K562 (cell line): ENCODE measurements around the gene HLCS. TPM values are rescaled to one million over a fixed set of nuclear protein-coding genes. Genes with fewer than 3 reads are reported as not detected.

Experiments used
- ATAC-seq: fragments of 200-7000 bp; cut with Tn5 transposase; 3 replicates; pipeline ENCODE4 v1.9.1; 2020; ENCODE audit warnings: moderate library complexity
- BruUV-seq: library from RNA; stranded (reverse); fragments of 400-500 nt; replicated peaks from 2 replicates; lab custom pipeline; 2021; lab: Mats Ljungman, UMichigan
- CTCF ChIA-PET: fragments of 300-600 bp; formaldehyde crosslinking; extraction: SDS; loops from one replicate; lab custom pipeline; 2021; ENCODE audit warnings: low intra/inter-chr PET ratio; lab: Yijun Ruan, JAX
- POLR2A ChIA-PET: fragments of 300-600, 350-650 bp; sonication (Branson Sonifier 250); formaldehyde crosslinking; extraction: SDS; loops from one replicate; lab custom pipeline; 2021; ENCODE audit warnings: antibody characterized with exemption, inconsistent platforms; lab: Yijun Ruan, JAX
- DNase-seq, 4 experiments: peaks; one replicate each; pipeline versions ENCODE4 v3.0.0 to v3.0.0-alpha.2; 2011 to 2018; ENCODE audit warnings: low spot score in 3 of 4, mixed read lengths in 3 of 4; ENCODE audit errors: extremely low read depth in 1 of 4
- FAIRE-seq: peaks from 2 replicates; lab custom pipeline; 2011; peaks lifted over from hg19 to GRCh38; lab: Jason Lieb, UNC
- H2AFZ ChIP-seq: 2 replicates; pipeline ENCODE4 v1.6.0; 2011; ENCODE audit warnings: low read depth, low read length, control low read depth, inconsistent platforms
- H3K27ac ChIP-seq: fragments of 200-600 bp; 3 replicates; pipeline ENCODE4 v1.8.0; 2011; ENCODE audit warnings: low read depth, mild to moderate bottlenecking, control low read depth, inconsistent platforms, low read length, moderate library complexity, mixed read lengths; ENCODE audit errors: extremely low read depth
- H3K27me3 ChIP-seq, 2 experiments: fragments of 300-600 bp in 1 of 2; 2 replicates in 1 of 2; 3 replicates in 1 of 2; pipeline versions ENCODE4 v1.6.0 to v1.8.0; 2011; ENCODE audit warnings: inconsistent platforms in 2 of 2, low read length in 2 of 2, mild to moderate bottlenecking in 1 of 2, mixed read lengths in 1 of 2, moderate library complexity in 1 of 2; ENCODE audit not compliant: control insufficient read depth in 2 of 2, insufficient read depth in 2 of 2
- H3K36me3 ChIP-seq: fragments of 300-600 bp; 3 replicates; pipeline ENCODE4 v1.8.0; 2011; ENCODE audit warnings: mild to moderate bottlenecking, low read length, inconsistent platforms; ENCODE audit not compliant: control insufficient read depth, insufficient read depth
- H3K4me1 ChIP-seq, 2 experiments: fragments of 200-600 bp in 1 of 2; replicated peaks in 1 of 2; 2 replicates in 1 of 2; 3 replicates in 1 of 2; pipeline versions ENCODE4 v1.5.1 to v1.8.0; 2011; ENCODE audit warnings: inconsistent platforms in 2 of 2, low read length in 2 of 2, mild to moderate bottlenecking in 1 of 2, mixed read lengths in 1 of 2, moderate library complexity in 1 of 2; ENCODE audit not compliant: control insufficient read depth in 2 of 2, insufficient read depth in 2 of 2
- H3K4me2 ChIP-seq: 2 replicates; pipeline ENCODE4 v1.6.1; 2011; ENCODE audit warnings: low read length, control low read depth, inconsistent platforms, mixed read lengths; ENCODE audit not compliant: insufficient read depth
- H3K4me3 ChIP-seq: fragments of 200-600 bp; sonication (generic), shearing (Covaris generic); 2 replicates; pipeline ENCODE4 v1.5.1; 2016; ENCODE audit warnings: control low read depth, inconsistent platforms
- H3K79me2 ChIP-seq: fragments of 200-600 bp; 3 replicates; pipeline ENCODE4 v1.8.0; 2011; ENCODE audit warnings: low read length, inconsistent platforms; ENCODE audit not compliant: control insufficient read depth, insufficient read depth
- H3K9ac ChIP-seq, 2 experiments: 2 replicates each; pipeline versions ENCODE4 v1.6.0 to v1.6.1; 2011; ENCODE audit warnings: low read depth in 2 of 2, low read length in 2 of 2, control low read depth in 1 of 2, inconsistent platforms in 1 of 2, mild to moderate bottlenecking in 1 of 2, mixed read lengths in 1 of 2; ENCODE audit not compliant: insufficient read depth in 1 of 2
- H3K9me1 ChIP-seq: one replicate; pipeline ENCODE4 v1.6.0; 2011; ENCODE audit warnings: inconsistent platforms, mild to moderate bottlenecking, low read length, moderate library complexity; ENCODE audit not compliant: control insufficient read depth, insufficient read depth
- H3K9me3 ChIP-seq: replicated peaks from 2 replicates; pipeline ENCODE4 v1.5.1; 2011; ENCODE audit warnings: low read depth, low read length, inconsistent platforms; ENCODE audit not compliant: control insufficient read depth, insufficient read depth
- H4K20me1 ChIP-seq: replicated peaks from 2 replicates; pipeline ENCODE4 v1.6.1; 2011; ENCODE audit warnings: low read length, inconsistent platforms, mixed read lengths; ENCODE audit not compliant: control insufficient read depth, insufficient read depth
- AFF4 ChIP-seq: sonication (generic); formaldehyde crosslinking; IDR thresholded peaks from 2 replicates; pipeline ENCODE4 v1.8.0; 2023; ENCODE audit warnings: mild to moderate bottlenecking, missing genetic modification reagents
- BRD4 ChIP-seq: fragments of 200-600 bp; sonication (generic); IDR thresholded peaks from 2 replicates; pipeline ENCODE4 v1.6.1; 2017; ENCODE audit warnings: inconsistent platforms
- EP400 ChIP-seq: fragments of 450-650 bp; IDR thresholded peaks from 2 replicates; pipeline ENCODE4 v1.6.1; 2017; ENCODE audit warnings: antibody characterized with exemption, mild to moderate bottlenecking, moderate library complexity
- HBP1 ChIP-seq: fragments of 450-650 bp; formaldehyde crosslinking; IDR thresholded peaks from 2 replicates; pipeline ENCODE4 v1.4.0; 2022; ENCODE audit warnings: missing genetic modification characterization
- HNRNPH1 ChIP-seq: fragments of 200-400 bp; formaldehyde crosslinking; optimal IDR thresholded peaks from 2 replicates; pipeline ENCODE3; 2017; ENCODE audit warnings: low read depth, mild to moderate bottlenecking, low read length, moderate library complexity
- MCM7 ChIP-seq, 2 experiments: fragments of 450-650 bp; IDR thresholded peaks; 2 replicates each; pipeline ENCODE4 v1.6.1; 2016 to 2018
- NFIC ChIP-seq: fragments of 450-650 bp; IDR thresholded peaks from 2 replicates; pipeline ENCODE4 v1.6.1; 2017; ENCODE audit warnings: mild to moderate bottlenecking, inconsistent platforms
- PHTF2 ChIP-seq: fragments of 250-450 bp; sonication (Bioruptor Pico); IDR thresholded peaks from 2 replicates; pipeline ENCODE4 v1.5.0; 2021; ENCODE audit warnings: mild to moderate bottlenecking
- PTBP1 ChIP-seq: fragments of 200-400 bp; formaldehyde crosslinking; IDR thresholded peaks from 2 replicates; pipeline ENCODE4 v1.6.1; 2017; ENCODE audit warnings: low read depth, low read length
- RBM15 ChIP-seq: fragments of 200-400 bp; formaldehyde crosslinking; IDR thresholded peaks from 2 replicates; pipeline ENCODE4 v1.6.1; 2018; ENCODE audit warnings: mild to moderate bottlenecking, low read length, moderate library complexity; ENCODE audit not compliant: insufficient read depth
- TARDBP ChIP-seq: fragments of 450-650 bp; IDR thresholded peaks from 2 replicates; pipeline ENCODE4 v1.6.1; 2016
- ZC3H4 ChIP-seq: sonication (generic); formaldehyde crosslinking; IDR thresholded peaks from 2 replicates; pipeline ENCODE4 v1.9.0; 2021; ENCODE audit warnings: missing genetic modification reagents, borderline replicate concordance
- ZNF408 ChIP-seq: fragments of 250-450 bp; sonication (Bioruptor Pico); IDR thresholded peaks from 2 replicates; pipeline ENCODE4 v1.4.0; 2020; ENCODE audit warnings: low read depth, mild to moderate bottlenecking, moderate library complexity
- WGBS: fragments of 100-300 bp; shearing (Covaris generic); methylation state at CpG from one replicate; pipeline ENCODE4 v1.1.6; 2016; ENCODE audit warnings: low coverage, mixed read lengths; ENCODE audit not compliant: insufficient coverage; ENCODE audit errors: missing lambda C conversion rate; 5-methylcytosine and 5-hydroxymethylcytosine counted together
- in situ Hi-C: fragments of 300-500 bp; cut with MboI; formaldehyde crosslinking; loops from 4 replicates; pipeline ENCODE4 v1.15.0; 2018; ENCODE audit warnings: inconsistent platforms, mixed read lengths
- intact Hi-C: fragments of 100-400 bp; cut with micrococcal nuclease; formaldehyde crosslinking; loops from 2 replicates; pipeline ENCODE4 v1.14.2; 2022
- polyA plus RNA-seq, 8 experiments: library from polyadenylated mRNA; depleted of rRNA in 4 of 8; stranded (reverse) in 5 of 8; unstranded in 3 of 8; fragments of >200 nt; fragmentation: Nextera tagmentation in 2 of 8; fragmentation: Illumina TruSeq in 1 of 8; extraction: Ambion mirVana in 2 of 8; extraction: Trizol in 1 of 8; gene quantifications; 2 replicates each; pipeline versions ENCODE4 v1.2.1 to v1.2.3, GENCODE V29; 2011 to 2014; ENCODE audit warnings: inconsistent platforms in 1 of 8, missing spikeins in 1 of 8
- total RNA-seq, 7 experiments: library from RNA; depleted of rRNA in 6 of 7; stranded (reverse); fragments of >200 nt in 6 of 7; fragmentation: Illumina TruSeq in 2 of 7; extraction: Trizol in 2 of 7; gene quantifications; 2 replicates each; pipeline versions ENCODE4 v1.2.1 to v1.2.3, GENCODE V29; 2011 to 2021; ENCODE audit warnings: low replicate concordance in 1 of 7
- TF ChIP-seq, protein P1 (sequence below): fragments of 250-450 bp; sonication (Bioruptor Pico); IDR thresholded peaks from 2 replicates; pipeline ENCODE4 v1.5.0; 2021
- TF ChIP-seq, protein P2 (sequence below): fragments of 250-450 bp; sonication (Bioruptor Pico); IDR thresholded peaks from 2 replicates; pipeline ENCODE4 v1.4.0; 2020; ENCODE audit warnings: mild to moderate bottlenecking, moderate library complexity, borderline replicate concordance

The HLCS gene
- total and polyA plus RNA-seq, 9 of the 15 experiments (the other 6 are each of a cell fraction or from before 2014, with no cell fraction given), result 3.0 to 21.5 (median 17.1) TPM

GRCh38 chr21:36981049-36981391 is 14.6 kb upstream of the HLCS start:
- no peaks in the 10 kb centered on the region for H3K9me1 ChIP-seq
- ATAC-seq (no peak), DNase-seq (no peak), FAIRE-seq (no peak)
- intact Hi-C loops (no loop called here), in situ Hi-C loops (no loop called here)
- H3K79me2 ChIP-seq, result no peaks in the 10 kb centered on the region
- H3K27ac ChIP-seq, result no peak overlapping the region
- ChIA-PET CTCF (no interaction called here), POLR2A (no interaction called here)
- H3K4me1 ChIP-seq, result peaks cover 3 to 6% of the 10 kb centered on the region in 2 experiments; a peak in 3 of 5 replicates
- no peaks in the 10 kb centered on the region for H3K27me3 ChIP-seq
- no peak overlapping the region for H3K4me3 ChIP-seq
- no TSS peak for BruUV-seq
- H3K9ac ChIP-seq, result no peak overlapping the region
- TF ChIP-seq, protein P1, sequence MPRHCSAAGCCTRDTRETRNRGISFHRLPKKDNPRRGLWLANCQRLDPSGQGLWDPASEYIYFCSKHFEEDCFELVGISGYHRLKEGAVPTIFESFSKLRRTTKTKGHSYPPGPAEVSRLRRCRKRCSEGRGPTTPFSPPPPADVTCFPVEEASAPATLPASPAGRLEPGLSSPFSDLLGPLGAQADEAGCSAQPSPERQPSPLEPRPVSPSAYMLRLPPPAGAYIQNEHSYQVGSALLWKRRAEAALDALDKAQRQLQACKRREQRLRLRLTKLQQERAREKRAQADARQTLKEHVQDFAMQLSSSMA (CRISPR knock-in tag), result no peak
- no peak for TF ChIP-seq MCM7 (IDR thresholded peaks at IDR 0.05)
- TF ChIP-seq PHTF2 (CRISPR knock-in tag), result no peak
- TF ChIP-seq HNRNPH1, result no peak
- TF ChIP-seq EP400, result no peak
- TF ChIP-seq, protein P2, sequence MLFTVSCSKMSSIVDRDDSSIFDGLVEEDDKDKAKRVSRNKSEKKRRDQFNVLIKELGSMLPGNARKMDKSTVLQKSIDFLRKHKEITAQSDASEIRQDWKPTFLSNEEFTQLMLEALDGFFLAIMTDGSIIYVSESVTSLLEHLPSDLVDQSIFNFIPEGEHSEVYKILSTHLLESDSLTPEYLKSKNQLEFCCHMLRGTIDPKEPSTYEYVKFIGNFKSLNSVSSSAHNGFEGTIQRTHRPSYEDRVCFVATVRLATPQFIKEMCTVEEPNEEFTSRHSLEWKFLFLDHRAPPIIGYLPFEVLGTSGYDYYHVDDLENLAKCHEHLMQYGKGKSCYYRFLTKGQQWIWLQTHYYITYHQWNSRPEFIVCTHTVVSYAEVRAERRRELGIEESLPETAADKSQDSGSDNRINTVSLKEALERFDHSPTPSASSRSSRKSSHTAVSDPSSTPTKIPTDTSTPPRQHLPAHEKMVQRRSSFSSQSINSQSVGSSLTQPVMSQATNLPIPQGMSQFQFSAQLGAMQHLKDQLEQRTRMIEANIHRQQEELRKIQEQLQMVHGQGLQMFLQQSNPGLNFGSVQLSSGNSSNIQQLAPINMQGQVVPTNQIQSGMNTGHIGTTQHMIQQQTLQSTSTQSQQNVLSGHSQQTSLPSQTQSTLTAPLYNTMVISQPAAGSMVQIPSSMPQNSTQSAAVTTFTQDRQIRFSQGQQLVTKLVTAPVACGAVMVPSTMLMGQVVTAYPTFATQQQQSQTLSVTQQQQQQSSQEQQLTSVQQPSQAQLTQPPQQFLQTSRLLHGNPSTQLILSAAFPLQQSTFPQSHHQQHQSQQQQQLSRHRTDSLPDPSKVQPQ, result no peak
- no peak for TF ChIP-seq RBM15
- no peak for TF ChIP-seq ZNF408 (CRISPR knock-in tag)
- no peak for TF ChIP-seq HBP1 (CRISPR knock-in tag)
- no peak for TF ChIP-seq BRD4
- TF ChIP-seq ZC3H4 (CRISPR knock-in tag), result no peak
- no peak for TF ChIP-seq TARDBP
- no peak for TF ChIP-seq AFF4
- TF ChIP-seq NFIC, result no peak
- TF ChIP-seq PTBP1, result no peak
- no peak overlapping the region for H2AFZ ChIP-seq
- WGBS, result 79% methylated on average over 2 of the region's 2 CpGs
- no peak overlapping the region for H3K4me2 ChIP-seq
- no peaks in the 10 kb centered on the region for H4K20me1 ChIP-seq
- no peaks in the 10 kb centered on the region for H3K9me3 ChIP-seq
- H3K36me3 ChIP-seq, result no peaks in the 10 kb centered on the region
